Fibroblast of the aortic adventitia (primary cell): Measurements from ENCODE around the gene ACCSL. TPM values are rescaled to one million over a fixed set of nuclear protein-coding genes. Genes with fewer than 3 reads are reported as not detected.

Experiments
- DNase-seq: peaks from one replicate; pipeline ENCODE4 v3.0.0-alpha.2; 2010; ENCODE audit warnings: low read depth
- H3K4me3 ChIP-seq: 2 replicates; pipeline ENCODE4 v1.5.1; 2011; ENCODE audit warnings: low read depth, mild to moderate bottlenecking, control low read depth, low read length, moderate library complexity
- total RNA-seq: library from RNA; depleted of rRNA; stranded (reverse); fragments of >200 nt; gene quantifications from 2 replicates; pipeline ENCODE4 v1.2.3, GENCODE V29; 2012; ENCODE audit warnings: low replicate concordance
- TF ChIP-seq, protein P1 (sequence below): IDR thresholded peaks from 2 replicates; pipeline ENCODE4 v1.5.1; 2011; ENCODE audit warnings: mild to moderate bottlenecking, low read length, control low read depth, inconsistent platforms; ENCODE audit not compliant: insufficient read depth

The ACCSL gene
- total RNA-seq: not detected in 2 replicates

DNA sequence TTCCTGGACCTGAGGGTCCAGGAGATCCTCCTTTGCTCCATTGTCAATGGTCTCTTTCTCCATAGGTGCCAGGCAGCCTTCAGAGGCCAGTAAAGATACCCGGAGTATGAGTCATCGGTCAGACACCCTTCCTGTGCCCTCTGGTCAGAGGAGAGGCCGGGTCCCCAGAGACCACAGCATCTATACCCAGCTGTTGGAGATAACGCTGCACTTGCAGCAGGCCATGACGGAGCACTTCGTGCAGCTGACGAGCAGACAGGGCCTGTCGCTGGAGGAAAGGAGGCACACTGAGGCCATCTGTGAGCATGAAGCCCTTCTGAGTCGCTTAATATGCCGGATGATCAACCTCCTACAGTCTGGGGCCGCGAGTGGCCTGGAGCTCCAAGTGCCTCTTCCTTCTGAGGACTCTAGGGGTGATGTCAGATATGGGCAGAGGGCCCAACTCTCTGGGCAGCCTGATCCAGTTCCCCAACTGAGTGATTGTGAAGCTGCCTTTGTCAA, at the start of gene ACCSL:
Gene ACCSL (plus strand): TSS at position 51 of the 501 bp plus-strand sequence. CDS start 56 bp downstream, at position 107.
- no peak for DNase-seq
- TF ChIP-seq, protein P1, sequence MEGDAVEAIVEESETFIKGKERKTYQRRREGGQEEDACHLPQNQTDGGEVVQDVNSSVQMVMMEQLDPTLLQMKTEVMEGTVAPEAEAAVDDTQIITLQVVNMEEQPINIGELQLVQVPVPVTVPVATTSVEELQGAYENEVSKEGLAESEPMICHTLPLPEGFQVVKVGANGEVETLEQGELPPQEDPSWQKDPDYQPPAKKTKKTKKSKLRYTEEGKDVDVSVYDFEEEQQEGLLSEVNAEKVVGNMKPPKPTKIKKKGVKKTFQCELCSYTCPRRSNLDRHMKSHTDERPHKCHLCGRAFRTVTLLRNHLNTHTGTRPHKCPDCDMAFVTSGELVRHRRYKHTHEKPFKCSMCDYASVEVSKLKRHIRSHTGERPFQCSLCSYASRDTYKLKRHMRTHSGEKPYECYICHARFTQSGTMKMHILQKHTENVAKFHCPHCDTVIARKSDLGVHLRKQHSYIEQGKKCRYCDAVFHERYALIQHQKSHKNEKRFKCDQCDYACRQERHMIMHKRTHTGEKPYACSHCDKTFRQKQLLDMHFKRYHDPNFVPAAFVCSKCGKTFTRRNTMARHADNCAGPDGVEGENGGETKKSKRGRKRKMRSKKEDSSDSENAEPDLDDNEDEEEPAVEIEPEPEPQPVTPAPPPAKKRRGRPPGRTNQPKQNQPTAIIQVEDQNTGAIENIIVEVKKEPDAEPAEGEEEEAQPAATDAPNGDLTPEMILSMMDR: no peak
- H3K4me3 ChIP-seq: no peak within 1 kb of the TSS

DNA sequence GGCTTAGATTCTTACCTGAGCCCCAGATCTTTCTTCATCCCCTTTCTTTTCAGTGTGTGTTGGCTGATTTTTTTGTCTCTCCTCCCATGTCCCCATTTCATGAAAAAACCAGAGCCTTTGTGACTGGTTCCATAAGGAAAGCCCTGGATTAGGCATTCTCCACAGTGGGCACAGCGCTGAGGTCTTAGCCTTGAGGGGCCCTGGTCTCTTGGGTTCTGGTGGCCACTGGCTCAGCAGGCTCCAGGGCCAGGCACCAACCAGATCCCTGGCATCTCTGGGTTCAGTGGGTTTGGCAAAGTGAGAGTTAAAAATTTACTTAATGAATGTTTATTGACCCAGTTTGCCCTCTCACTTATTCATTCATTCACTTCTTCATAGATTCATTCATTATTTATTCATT, 49.5 kb upstream of the ACCSL start:
- no peak for DNase-seq
- H3K4me3 ChIP-seq: no peak overlapping the region
- TF ChIP-seq, protein P1: no peak

DNA sequence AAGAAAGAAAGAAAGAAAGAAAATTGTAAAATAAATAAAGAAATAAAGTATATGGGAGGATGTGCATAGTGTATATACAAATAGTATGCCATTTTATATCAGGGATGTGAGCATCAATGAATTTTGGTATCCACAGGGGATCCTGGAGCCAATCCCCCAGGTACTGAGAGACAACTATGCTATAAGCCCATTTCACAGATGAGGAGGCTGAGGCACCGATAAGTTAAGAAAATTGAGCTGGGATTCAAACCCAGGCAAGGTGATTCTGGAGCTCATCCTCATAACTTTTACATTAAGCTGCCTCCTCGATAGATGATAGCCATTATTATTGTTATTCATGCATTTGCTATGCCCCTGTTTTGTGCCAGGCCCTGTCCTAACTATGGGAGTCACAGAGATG, 47.0 kb upstream of the ACCSL start:
- TF ChIP-seq, protein P1: no peak
- no peak overlapping the region for H3K4me3 ChIP-seq
- DNase-seq: no peak

DNA sequence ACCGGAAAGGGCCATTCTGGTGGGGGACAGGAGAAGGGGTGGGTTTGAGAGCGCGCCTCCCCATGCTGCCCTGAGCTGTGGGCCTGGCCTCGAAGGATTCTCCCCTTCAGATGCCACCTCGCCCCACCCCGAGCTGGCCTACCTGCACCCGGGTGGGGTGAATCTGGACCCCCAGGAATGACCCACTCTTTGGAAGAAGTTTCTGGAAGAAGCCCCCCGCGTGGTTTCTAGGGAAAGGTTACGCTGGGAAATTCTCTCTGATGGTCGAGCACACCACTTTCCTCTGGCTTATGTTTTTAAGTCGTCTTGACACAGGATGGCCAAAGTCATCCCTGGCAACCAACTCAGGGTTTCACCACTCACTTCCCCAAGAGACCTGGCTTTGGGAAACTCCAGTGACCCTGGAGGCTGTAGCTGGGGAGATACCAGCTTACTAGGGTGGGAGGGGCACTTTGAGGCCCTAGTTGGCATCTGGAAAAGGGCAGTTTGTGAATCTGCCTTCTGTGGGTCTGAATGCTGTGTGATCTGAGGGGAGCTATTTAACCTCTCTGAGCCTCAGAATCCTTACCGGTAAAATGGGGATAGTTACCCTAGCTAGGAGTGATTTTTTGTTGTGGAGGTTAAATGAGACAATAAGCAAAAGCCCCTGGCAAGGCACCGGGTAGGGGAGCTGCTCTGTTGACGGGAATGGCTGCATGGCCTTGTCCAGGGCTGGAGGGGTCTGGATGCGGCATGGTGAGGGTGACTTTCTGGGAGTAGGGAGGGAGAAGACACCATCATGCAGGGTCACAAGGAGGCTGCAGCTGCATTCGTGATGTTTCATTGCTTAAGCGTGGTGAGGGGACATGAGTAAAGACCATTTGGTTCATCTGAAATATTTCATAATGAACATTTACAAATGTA, 45.3 kb upstream of the ACCSL start:
- no peak overlapping the region for H3K4me3 ChIP-seq
- TF ChIP-seq, protein P1: no peak
- DNase-seq: no peak

DNA sequence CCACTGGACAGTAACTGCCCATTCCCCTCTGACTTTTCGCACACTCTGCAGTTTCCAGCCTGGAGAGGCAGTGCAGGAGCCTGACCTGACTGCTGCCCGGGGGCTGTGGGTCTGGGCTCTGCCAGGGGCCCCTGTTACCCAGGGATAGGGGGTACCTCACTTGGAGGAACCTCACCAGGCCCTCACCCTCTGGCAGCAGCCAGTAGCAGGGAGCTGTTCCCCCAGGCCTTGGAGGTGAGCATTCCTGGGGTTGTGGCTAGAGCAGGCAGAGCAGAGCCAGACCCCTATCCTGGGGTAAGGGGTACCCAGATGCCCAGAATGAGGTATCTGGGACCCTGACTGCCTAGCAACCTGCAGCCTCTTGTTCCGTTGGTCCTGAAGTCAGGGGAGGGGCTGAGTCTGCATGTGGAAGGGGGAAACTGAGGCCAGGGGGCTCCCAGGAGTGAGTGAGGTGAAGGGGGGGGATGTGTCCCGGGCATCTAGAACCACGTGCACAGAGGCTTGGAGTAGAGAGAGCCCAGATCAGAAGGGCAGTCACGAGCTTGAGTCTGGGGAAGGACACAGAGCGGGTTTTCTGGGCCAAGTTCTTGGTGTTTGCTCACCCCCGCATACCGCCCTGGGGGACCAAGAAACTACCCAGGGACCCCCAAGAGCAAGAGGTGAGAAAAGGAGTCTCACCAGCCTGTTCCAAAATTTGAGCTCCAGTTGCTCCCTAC, 43.9 kb upstream of the ACCSL start:
- no peak overlapping the region for H3K4me3 ChIP-seq

DNA sequence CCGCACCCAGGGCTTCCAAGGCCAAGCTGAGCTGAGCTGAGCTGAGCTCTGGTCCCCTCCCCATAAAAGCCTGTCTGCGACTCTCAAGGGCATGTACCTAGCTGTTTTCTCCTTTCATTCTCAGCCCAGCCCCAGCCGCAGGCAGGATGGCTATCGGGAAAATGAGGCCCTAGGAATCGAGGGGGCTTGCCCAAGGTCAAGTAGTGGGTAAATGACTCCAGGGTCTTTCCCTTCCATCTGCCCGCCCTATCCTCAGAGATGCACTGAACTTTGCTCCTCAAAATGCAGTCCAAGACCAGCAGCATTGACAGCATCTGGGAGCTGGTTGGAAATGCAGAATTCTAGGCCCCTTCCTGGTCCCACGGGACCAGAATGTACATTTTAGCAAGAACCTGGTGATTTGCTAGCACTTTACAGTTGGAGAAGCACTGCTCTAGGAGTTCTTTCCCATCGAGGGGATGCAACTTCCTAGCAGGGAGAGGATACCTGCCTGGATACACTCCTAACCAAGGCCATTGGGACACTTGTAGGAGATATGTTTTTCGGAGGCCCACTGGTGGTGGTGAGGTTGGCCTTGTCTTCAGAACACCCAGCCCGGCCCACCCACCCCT, 43.2 kb upstream of the ACCSL start:
- no peak overlapping the region for H3K4me3 ChIP-seq
- DNase-seq: no peak
- TF ChIP-seq, protein P1: no peak

More for the DNA sequence above, 43.9 kb upstream of the ACCSL start:
- DNase-seq: no peak
- TF ChIP-seq, protein P1: no peak
